Measurements from ENCODE around the gene TBC1D2B.

DNA sequence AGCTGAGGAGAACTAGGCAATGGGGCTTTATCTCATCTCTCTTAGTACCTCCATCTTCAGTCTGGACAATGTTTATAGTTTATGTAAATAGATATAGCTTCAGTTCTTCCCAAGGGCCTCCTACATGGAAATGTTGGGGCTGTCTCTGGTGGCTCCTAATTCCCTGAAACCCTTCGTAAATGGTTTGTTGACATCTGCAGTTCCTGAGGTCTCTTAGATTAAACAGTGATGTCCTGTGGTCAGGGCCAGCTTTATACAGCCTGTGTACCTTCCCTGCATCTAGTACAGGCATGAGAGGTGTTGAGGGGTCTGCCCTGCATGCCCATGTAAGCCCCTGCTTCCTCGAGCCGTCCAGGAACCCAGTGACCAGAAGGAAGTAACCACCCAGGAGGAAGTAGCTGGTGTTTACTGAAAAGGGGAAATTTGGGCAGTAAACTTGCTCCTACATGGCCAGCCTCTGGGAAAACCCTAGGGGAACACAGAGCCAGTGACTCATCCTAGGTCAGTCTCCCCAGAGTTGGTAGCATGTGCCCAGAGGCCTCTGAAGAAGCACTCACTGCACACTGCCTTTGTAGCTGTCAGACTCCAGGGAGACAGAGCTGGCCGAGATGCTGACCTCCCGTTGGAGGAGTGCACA, 4.7 kb upstream of the TBC1D2B start:
- TF ChIP-seq, protein P1, sequence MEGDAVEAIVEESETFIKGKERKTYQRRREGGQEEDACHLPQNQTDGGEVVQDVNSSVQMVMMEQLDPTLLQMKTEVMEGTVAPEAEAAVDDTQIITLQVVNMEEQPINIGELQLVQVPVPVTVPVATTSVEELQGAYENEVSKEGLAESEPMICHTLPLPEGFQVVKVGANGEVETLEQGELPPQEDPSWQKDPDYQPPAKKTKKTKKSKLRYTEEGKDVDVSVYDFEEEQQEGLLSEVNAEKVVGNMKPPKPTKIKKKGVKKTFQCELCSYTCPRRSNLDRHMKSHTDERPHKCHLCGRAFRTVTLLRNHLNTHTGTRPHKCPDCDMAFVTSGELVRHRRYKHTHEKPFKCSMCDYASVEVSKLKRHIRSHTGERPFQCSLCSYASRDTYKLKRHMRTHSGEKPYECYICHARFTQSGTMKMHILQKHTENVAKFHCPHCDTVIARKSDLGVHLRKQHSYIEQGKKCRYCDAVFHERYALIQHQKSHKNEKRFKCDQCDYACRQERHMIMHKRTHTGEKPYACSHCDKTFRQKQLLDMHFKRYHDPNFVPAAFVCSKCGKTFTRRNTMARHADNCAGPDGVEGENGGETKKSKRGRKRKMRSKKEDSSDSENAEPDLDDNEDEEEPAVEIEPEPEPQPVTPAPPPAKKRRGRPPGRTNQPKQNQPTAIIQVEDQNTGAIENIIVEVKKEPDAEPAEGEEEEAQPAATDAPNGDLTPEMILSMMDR (IDR thresholded peaks at IDR 0.05; ENCODE audit: low read length): no peak
- TF ChIP-seq EZH2 (optimal IDR thresholded peaks at IDR 0.05; ENCODE audit: low read depth, low read length): no peak
